Neural progenitor cell (in vitro differentiated cells): ENCODE results near the gene RECK. TPM values are rescaled to one million over a fixed set of nuclear protein-coding genes. Genes with fewer than 3 reads are reported as not detected.
A peak's percentile ranks its signal among the peaks of the same experiment; 100 is the strongest.

Source experiments
- DNase-seq: peaks from one replicate; pipeline ENCODE4 v3.0.0-alpha.2; 2016; ENCODE audit warnings: low spot score
- H2AFZ ChIP-seq: fragments of 200-600 bp; sonication (generic); replicated peaks from 2 replicates; pipeline ENCODE4 v1.6.1; 2016; ENCODE audit warnings: antibody characterized with exemption
- H3F3A ChIP-seq: fragments of 200-600 bp; sonication (generic); 2 replicates; pipeline ENCODE4 v1.6.1; 2016; ENCODE audit warnings: antibody characterized with exemption, low read depth
- H3K27ac ChIP-seq: fragments of 200-600 bp; sonication (generic); 2 replicates; pipeline ENCODE4 v1.5.1; 2016; ENCODE audit warnings: mild to moderate bottlenecking
- H3K27me3 ChIP-seq: fragments of 200-600 bp; sonication (generic); 2 replicates; pipeline ENCODE4 v1.6.1; 2016; ENCODE audit warnings: mild to moderate bottlenecking, moderate library complexity
- H3K36me3 ChIP-seq: fragments of 200-600 bp; sonication (generic); 2 replicates; pipeline ENCODE4 v1.5.1; 2016
- H3K4me1 ChIP-seq: fragments of 200-600 bp; sonication (generic); 2 replicates; pipeline ENCODE4 v1.6.1; 2016; ENCODE audit warnings: mixed run types
- H3K4me2 ChIP-seq: fragments of 200-600 bp; sonication (generic); 2 replicates; pipeline ENCODE4 v1.6.1; 2016
- H3K4me3 ChIP-seq: fragments of 200-600 bp; sonication (generic); 2 replicates; pipeline ENCODE4 v1.5.1; 2016
- H3K79me2 ChIP-seq: fragments of 200-600 bp; sonication (generic); 2 replicates; pipeline ENCODE4 v1.6.1; 2016; ENCODE audit warnings: low read depth
- H3K9ac ChIP-seq: fragments of 200-600 bp; sonication (generic); 2 replicates; pipeline ENCODE4 v1.6.1; 2016
- H3K9me3 ChIP-seq: fragments of 200-600 bp; sonication (generic); 2 replicates; pipeline ENCODE4 v1.5.1; 2016; ENCODE audit warnings: low read depth
- H4K20me1 ChIP-seq: fragments of 200-600 bp; sonication (generic); 2 replicates; pipeline ENCODE4 v1.6.1; 2016; ENCODE audit warnings: low read depth
- H3K27ac Mint-ChIP-seq: 3 replicates; pipeline ENCODE4 v1.8.0; 2021; ENCODE audit warnings: mixed read lengths
- H3K27me3 Mint-ChIP-seq: 2 replicates; pipeline ENCODE4 v1.8.0; 2022; ENCODE audit warnings: low read depth, mild to moderate bottlenecking, inconsistent platforms, moderate library complexity, mixed read lengths; ENCODE audit not compliant: insufficient read depth
- H3K36me3 Mint-ChIP-seq: 3 replicates; pipeline ENCODE4 v1.8.0; 2021; ENCODE audit warnings: mixed read lengths
- H3K4me1 Mint-ChIP-seq: 3 replicates; pipeline ENCODE4 v1.8.0; 2021; ENCODE audit warnings: mixed read lengths
- H3K4me3 Mint-ChIP-seq: 3 replicates; pipeline ENCODE4 v1.8.0; 2021; ENCODE audit warnings: mild to moderate bottlenecking, moderate library complexity, mixed read lengths
- H3K9me3 Mint-ChIP-seq: 3 replicates; pipeline ENCODE4 v1.8.0; 2020; ENCODE audit warnings: mixed read lengths
- EZH2 ChIP-seq: fragments of 200-600 bp; sonication (generic); IDR thresholded peaks from 2 replicates; pipeline ENCODE4 v1.6.1; 2017; ENCODE audit warnings: antibody characterized with exemption, mild to moderate bottlenecking, moderate library complexity
- EZH2phosphoT487 ChIP-seq: fragments of 200-600 bp; sonication (generic); IDR thresholded peaks from 2 replicates; pipeline ENCODE4 v1.6.1; 2017; ENCODE audit warnings: antibody characterized with exemption
- total RNA-seq: library from RNA; depleted of rRNA; stranded (reverse); fragments of >200 nt; gene quantifications from 2 replicates; pipeline ENCODE4 v1.2.3, GENCODE V29; 2015; ENCODE audit warnings: low replicate concordance
- TF ChIP-seq, protein P1 (sequence below): fragments of 200-600 bp; sonication (generic); IDR thresholded peaks from 2 replicates; pipeline ENCODE4 v1.5.1; 2017; ENCODE audit warnings: antibody characterized with exemption, mild to moderate bottlenecking

The RECK gene
- total RNA-seq, 1 donor from 2014 or later, result 11.0 TPM

DNA sequence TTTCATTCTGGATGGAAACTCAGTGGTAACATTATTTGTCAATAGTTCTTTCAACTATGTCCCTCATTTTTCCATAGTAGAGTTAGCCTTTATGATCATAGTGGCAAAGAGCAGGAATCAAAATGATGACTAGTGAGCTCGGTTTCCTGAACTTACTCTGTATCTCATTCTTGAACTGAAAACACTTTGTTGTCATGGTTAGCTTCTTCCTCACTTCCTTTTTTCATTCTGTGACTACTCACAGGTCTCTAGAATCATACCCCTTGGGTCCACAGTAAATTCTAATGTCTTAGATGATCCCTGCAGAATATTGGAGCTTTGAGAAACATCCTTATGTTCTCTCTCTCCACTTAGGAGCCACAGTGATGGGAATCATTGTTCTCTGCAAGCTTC is 29.4 kb upstream of the RECK start:
- H3K36me3 ChIP-seq, result no peaks in the 10 kb centered on the region
- no peak overlapping the region for H3K4me2 ChIP-seq
- H3K9me3 ChIP-seq, result no peaks in the 10 kb centered on the region
- H3K79me2 ChIP-seq, result no peaks in the 10 kb centered on the region
- TF ChIP-seq, protein P1, sequence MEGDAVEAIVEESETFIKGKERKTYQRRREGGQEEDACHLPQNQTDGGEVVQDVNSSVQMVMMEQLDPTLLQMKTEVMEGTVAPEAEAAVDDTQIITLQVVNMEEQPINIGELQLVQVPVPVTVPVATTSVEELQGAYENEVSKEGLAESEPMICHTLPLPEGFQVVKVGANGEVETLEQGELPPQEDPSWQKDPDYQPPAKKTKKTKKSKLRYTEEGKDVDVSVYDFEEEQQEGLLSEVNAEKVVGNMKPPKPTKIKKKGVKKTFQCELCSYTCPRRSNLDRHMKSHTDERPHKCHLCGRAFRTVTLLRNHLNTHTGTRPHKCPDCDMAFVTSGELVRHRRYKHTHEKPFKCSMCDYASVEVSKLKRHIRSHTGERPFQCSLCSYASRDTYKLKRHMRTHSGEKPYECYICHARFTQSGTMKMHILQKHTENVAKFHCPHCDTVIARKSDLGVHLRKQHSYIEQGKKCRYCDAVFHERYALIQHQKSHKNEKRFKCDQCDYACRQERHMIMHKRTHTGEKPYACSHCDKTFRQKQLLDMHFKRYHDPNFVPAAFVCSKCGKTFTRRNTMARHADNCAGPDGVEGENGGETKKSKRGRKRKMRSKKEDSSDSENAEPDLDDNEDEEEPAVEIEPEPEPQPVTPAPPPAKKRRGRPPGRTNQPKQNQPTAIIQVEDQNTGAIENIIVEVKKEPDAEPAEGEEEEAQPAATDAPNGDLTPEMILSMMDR, result no peak
- TF ChIP-seq EZH2, result no peak
- TF ChIP-seq EZH2phosphoT487, result no peak
- no peak overlapping the region for H3K4me3 Mint-ChIP-seq
- H3K36me3 Mint-ChIP-seq, result no peaks in the 10 kb centered on the region
- no peak overlapping the region for H3K9ac ChIP-seq
- H3K27ac ChIP-seq, result no peak overlapping the region
- H3K4me1 ChIP-seq, result no peaks in the 10 kb centered on the region
- H3K4me1 Mint-ChIP-seq, result no peaks in the 10 kb centered on the region
- peaks cover 3% of the 10 kb centered on the region for H3K27me3 Mint-ChIP-seq
- H2AFZ ChIP-seq, result no peak overlapping the region
- no peak for DNase-seq
- H3K27ac Mint-ChIP-seq, result no peak overlapping the region
- H3K9me3 Mint-ChIP-seq, result peaks cover 3% of the 10 kb centered on the region
- H4K20me1 ChIP-seq, result no peaks in the 10 kb centered on the region
- no peaks in the 10 kb centered on the region for H3F3A ChIP-seq
- peaks cover 73% of the 10 kb centered on the region for H3K27me3 ChIP-seq
- no peak overlapping the region for H3K4me3 ChIP-seq

DNA sequence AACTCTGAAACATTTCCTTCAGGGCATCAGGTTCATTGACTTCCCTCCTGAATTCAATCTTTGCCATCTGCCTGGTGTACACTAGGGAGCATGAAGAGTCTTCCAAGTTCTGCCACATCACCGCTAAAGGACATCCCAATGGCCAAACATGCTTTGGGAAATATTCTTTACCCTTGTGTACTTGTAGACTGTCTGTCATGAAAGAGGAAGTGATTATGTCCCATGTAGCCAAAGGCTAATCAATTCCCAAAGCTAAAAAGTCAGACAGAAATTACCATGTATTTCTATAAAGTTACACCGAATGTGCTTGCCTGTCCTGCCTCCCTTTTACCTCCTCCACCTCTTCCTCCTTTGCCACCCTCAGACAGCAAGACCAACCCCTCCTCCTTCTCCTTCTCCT is 28.9 kb upstream of the RECK start:
- Histone ChIP-seq H3K36me3 (no peaks in the 10 kb centered on the region), H3K79me2 (no peaks in the 10 kb centered on the region), H4K20me1 (no peaks in the 10 kb centered on the region), H3K9ac (no peak overlapping the region), H3K4me3 (no peak overlapping the region), H2AFZ (no peak overlapping the region), H3K9me3 (no peaks in the 10 kb centered on the region), H3K27ac (no peak overlapping the region), H3K4me1 (no peaks in the 10 kb centered on the region), H3K27me3 (peaks cover 73% of the 10 kb centered on the region), H3F3A (no peaks in the 10 kb centered on the region), H3K4me2 (no peak overlapping the region)
- DNase-seq, result no peak
- H3K36me3 Mint-ChIP-seq, result no peaks in the 10 kb centered on the region
- no peak overlapping the region for H3K4me3 Mint-ChIP-seq
- no peaks in the 10 kb centered on the region for H3K4me1 Mint-ChIP-seq
- H3K27ac Mint-ChIP-seq, result no peak overlapping the region
- H3K27me3 Mint-ChIP-seq, result peaks cover 2% of the 10 kb centered on the region
- TF ChIP-seq EZH2, result no peak
- TF ChIP-seq, protein P1, result no peak
- TF ChIP-seq EZH2phosphoT487, result no peak
- peaks cover 3% of the 10 kb centered on the region for H3K9me3 Mint-ChIP-seq

DNA sequence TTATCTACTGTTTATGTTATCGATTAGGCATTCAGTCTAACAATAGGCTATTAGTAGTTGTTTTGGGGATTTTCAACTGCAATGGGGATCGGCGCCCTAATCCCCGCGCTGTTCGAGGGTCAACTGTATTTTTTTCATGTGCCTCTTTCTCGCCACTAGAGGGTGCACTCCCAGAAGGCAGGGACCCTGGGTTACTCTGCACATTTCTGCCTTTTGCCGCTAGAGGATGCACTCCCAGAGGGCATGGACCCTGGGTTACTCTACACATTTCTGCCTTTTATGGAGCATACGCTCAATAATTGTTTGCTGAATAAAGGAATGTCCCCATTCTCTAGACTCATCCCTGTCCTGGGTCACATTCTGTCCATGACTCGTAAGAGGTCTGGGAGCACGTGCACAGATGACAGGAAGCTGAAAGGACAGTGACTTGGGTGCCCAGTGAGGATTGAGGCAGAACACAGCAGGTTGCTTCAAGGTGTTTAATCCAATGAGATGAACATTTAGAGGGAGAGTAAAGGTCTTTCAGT is 27.9 kb upstream of the RECK start:
- peaks cover 73% of the 10 kb centered on the region for H3K27me3 ChIP-seq
- no peak overlapping the region for H3K4me2 ChIP-seq
- H3K36me3 Mint-ChIP-seq, result no peaks in the 10 kb centered on the region
- H2AFZ ChIP-seq, result no peak overlapping the region
- TF ChIP-seq EZH2phosphoT487, result no peak
- no peak for TF ChIP-seq EZH2
- TF ChIP-seq, protein P1, result peak; percentile 100
- H3K4me1 ChIP-seq, result no peaks in the 10 kb centered on the region
- H3K36me3 ChIP-seq, result no peaks in the 10 kb centered on the region
- no peak overlapping the region for H3K27ac Mint-ChIP-seq
- no peaks in the 10 kb centered on the region for H3F3A ChIP-seq
- no peaks in the 10 kb centered on the region for H4K20me1 ChIP-seq
- peaks cover 3% of the 10 kb centered on the region for H3K9me3 Mint-ChIP-seq
- H3K27me3 Mint-ChIP-seq, result peaks cover 6% of the 10 kb centered on the region
- no peak overlapping the region for H3K4me3 ChIP-seq
- H3K9ac ChIP-seq, result no peak overlapping the region
- no peaks in the 10 kb centered on the region for H3K9me3 ChIP-seq
- no peaks in the 10 kb centered on the region for H3K4me1 Mint-ChIP-seq
- DNase-seq, result peak; percentile 84
- H3K27ac ChIP-seq, result no peak overlapping the region
- no peak overlapping the region for H3K4me3 Mint-ChIP-seq
- H3K79me2 ChIP-seq, result no peaks in the 10 kb centered on the region
